HG03575 (cell line): ENCODE measurements around the gene PCBP3.
"Not testable (repeated sequence)": the region's sequence is repeated elsewhere in the genome, so short reads cannot be mapped to it uniquely, and the experiment has no call there.

Source experiments
- ATAC-seq: cut with Tn5 transposase; IDR thresholded peaks from one replicate; pipeline ENCODE4 v1.9.1; 2021; ENCODE audit not compliant: unreplicated experiment, insufficient number of reproducible peaks, low FRiP score; ENCODE audit errors: extremely low read depth

PCBP3 gene

DNA sequence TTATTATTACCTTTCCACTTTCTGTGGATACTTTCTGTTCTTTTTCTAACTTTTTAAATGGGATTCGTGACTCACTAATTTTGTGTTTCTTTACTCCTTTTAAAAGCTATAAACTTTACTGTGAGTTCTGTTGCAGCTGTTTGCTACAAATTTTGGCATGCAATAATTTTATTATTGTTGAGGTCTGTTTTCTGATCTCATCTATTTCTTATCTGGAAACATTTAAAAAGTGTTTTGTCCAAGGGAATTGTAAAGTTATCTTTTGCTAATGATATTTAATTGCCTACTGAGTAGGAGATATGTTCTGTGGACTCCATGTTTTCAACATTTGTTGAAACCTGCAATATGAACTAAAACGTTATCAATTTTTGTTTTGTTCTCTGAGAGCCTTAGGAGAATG is 199.9 kb downstream of the PCBP3 start:
- ATAC-seq, result no peak

DNA sequence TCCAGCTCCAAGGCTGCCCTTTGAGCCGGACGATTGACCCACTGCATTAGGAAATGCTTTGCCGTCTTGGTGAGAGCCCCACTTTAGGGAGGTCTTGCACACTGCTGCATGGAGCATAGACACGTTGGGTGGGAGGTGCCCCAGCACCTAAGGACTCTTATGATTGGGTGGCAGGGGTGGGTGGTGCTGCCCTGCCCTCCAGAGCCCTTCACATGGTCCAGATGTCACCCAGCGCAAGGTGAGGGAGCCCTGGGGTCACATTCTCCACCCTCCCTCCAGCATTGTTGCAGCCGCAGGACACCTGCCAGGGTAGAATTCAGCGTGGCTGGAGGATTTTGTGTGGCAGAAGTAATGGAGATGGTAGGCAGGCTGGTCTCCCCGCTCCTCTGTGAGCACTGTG is 200.7 kb downstream of the PCBP3 start:
- no peak for ATAC-seq

DNA sequence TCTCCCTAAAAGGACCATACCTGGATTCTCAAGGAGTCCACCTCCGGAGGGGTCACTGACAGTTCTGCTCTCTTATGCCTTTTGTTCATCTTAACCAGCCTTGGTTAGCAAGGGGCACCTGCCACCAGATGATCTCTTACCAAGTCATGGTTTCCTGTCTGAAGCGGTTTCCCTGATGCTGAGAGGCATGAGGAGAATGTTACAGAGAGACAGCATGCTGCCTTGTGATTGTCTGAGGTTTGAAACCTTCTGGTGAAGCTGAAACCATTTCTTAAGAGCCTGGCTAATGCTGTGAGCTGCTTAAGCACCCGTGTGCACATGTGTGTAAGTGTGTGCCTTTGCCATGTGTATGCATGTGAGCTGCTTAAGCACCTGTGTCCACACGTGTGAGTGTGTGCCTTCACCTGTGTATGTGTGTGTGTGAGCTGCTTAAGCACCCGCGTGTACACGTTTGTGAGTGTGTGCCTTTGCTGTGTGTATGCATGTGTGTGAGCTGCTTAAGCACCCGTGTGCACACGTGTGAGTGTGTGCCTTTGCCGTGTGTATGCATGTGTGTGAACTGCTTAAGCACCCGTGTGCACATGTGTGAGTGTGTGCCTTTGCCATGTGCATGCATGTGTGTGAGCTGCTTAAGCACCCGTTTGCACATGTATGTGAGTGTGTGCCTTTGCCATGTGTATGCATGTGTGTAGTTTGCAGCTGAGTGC is 201.7 kb downstream of the PCBP3 start:
- ATAC-seq, result no peak

DNA sequence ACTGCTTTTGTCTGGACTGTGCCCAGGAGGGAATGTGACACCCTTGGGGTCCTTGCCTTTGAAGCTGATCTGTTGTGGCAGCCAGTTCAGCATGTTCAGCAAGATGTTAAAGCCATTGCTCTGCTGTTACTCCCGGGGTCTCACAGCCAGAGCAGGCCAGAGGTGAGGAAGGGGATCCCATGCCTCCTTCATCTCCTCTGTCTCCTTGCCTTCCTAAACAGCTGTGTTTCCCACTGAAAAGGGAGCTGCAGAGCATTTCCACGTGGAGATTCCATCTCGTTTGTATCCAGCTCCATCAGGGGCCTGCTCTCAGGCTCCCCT is 202.2 kb downstream of the PCBP3 start:
- no peak for ATAC-seq

DNA sequence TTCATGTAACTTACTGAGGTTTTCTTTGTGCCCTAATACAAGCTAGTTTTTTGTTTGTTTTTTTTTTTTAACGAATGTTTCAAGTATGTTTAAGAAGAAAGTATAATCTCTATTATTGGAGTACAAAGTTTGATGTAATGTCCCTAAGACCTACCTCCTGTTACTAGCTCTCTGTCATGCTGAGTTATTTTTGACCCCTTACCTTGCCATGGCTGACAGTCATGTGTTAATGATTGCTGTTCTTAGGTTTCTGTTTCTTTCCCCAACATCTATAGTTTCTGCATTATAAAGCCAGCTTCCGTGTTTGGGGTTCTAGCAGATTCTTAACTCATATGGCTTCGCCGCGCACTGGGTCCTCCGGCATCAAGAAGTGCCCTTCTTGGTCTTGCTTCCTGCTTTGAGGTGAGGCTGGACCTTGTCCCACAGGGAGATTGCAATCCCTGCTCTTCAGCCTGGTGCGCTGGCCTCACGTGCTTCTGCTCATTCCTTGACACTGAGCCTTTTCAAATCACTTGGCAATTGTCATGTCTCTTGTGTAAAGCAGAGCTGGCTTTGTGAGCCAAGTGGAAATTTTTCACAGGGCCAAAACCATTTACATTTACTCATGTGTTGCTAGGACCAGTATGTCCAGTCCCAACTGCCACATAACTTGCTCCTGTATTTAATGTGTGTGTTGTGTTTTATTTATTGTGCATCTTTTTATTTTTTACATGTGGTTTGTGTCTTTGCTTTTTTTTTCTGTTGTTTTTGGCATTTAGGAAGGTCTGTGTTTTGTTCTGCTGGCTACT is 203.0 kb downstream of the PCBP3 start:
- no peak for ATAC-seq

DNA sequence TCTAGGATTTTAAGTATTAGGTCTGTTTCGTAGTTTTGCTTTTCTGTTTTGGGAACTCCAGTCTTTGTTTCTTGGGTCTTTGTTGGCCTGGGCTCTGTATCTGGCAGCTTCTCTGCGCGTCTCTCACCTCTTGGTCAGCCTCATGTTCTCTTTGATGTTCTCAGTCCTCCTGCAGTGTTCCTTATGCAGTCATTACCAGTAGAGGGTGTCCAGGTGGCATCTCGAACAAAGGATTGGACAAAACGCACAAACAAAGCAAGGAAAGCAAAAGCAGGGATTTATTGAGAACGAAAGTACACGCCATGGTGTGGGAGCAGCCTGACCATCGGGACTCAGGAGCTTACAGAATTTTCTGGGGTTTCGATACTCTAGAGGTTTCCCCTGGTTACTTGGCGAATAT is 204.3 kb downstream of the PCBP3 start:
- no peak for ATAC-seq

DNA sequence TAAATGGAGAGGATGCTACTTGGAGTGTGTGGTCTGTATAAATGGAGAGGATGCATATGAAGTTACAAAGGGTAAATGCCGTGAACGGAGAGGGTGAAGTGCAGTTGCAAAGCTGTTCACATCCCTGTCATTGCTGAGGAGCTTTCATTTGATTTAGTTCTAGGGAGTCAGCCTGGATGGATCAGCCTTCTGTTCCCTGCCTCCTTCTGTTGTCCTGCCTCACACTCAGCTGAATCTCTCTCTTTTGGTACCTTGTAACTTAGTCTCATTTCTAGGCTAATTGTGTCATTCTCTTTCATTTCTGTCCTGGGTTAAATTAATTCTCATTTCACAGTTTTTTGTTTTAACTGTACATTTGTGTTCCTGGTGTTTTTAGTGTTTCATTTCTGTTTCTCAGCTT is 204.8 kb downstream of the PCBP3 start:
- ATAC-seq, result no peak

GRCh38 chr21:45848805-45849204 is 205.3 kb downstream of the PCBP3 start:
- no peak for ATAC-seq

- ATAC-seq, result no peak
Measured at GRCh38 chr21:45849651-45850050, 206.1 kb downstream of the PCBP3 start.

DNA sequence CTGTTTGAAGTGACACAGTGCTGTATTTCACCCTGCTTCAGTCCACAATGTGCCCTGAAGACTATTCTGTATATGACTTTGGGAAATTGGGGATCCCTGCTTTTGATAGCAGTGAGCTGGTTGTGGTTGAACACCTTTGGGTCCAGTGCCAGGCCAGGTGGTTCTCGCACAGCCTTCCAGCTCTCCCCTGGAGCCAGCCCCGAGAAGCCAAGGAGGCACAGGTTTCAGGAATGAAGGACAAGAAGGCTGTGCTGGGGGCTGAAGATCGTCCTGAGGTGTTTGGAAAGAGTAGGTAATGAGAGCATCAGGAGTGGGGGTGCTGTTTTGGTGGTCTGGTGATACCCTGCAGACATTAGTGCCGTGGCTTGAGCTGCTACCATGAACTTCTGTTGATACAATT is 206.7 kb downstream of the PCBP3 start:
- ATAC-seq, result no peak

GRCh38 chr21:45852386-45852785 is 208.9 kb downstream of the PCBP3 start:
- ATAC-seq, result not testable (repeated sequence)

GRCh38 chr21:45852886-45853400 is 209.4 kb downstream of the PCBP3 start:
- ATAC-seq, result no peak

DNA sequence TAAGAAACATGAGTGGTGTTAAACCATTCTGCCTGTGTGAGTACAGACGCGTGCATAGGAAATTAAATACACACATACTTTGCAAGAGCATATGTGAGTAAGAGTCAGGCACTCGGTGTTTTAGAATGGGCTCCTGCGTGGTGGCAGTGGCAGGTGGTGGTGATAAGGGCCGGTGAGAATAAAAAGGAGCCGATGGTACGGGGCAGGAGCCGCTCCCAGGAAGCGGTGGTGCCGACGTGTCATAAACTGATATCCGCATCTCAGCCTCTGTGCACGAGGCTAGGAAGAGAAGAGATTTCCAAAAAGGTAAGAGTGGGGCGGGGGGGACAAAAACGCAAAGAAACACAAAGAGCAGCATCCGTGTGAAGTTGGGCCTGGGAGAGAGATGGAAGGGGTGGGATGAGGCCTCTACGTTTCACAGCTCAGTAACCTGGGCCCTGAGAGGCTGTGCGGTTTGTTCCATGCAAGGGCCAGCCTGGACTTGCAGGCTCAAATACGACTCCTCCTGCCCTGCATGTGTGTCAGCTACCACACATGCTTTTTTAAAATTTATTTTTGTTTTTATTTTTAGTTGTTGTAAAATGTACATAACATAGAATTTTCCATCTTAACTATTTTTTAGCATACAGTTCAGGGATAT is 210.3 kb downstream of the PCBP3 start:
- no peak for ATAC-seq

GRCh38 chr21:45854690-45855247 is 211.2 kb downstream of the PCBP3 start:
- no peak for ATAC-seq

DNA sequence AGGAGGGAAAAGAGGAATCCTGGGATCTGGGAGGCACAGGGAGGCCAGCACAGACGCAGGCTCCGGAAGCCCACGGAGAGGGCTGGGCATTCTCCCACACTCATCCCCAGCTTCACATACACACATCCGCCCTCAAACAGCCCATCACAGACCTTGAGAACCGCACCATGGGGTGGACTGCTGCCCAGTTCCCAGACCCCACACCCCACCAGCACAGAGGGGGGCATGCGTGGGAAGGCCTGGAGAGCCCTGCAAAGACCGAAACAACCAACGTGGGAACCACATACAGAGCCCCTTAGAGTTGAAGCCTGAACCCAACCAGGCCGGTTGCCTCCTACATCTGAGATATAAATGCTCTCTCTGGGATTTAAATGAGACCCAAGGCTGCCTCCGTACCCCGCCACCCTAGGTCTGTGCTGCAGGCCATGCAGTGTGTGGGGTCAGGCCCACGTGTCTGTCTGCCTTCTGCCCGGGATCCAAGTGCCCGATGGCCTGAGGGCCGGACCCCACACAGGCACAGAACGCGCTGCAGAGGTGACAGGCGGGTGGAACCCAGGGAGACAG is 211.8 kb downstream of the PCBP3 start:
- no peak for ATAC-seq

GRCh38 chr21:45856442-45856841 is 212.9 kb downstream of the PCBP3 start:
- ATAC-seq, result no peak

DNA sequence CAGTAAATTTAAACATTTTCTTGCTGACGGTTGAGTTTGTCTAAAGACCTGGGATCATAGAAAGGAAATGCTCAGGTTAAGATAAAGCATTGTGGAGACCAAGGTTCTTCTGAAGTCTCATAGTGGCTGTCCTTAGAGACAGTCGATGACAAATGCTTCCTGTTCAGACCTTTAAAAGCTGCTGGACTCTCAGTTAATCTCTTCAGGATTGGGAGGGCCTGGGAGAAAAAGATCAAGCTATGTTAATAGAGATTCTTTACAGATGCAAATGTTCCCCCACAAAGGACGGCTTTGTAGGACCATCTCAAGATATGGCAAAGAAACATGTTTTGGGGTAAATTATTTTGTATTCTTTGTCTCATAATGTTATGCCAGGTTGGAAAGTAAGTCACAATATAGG is 213.4 kb downstream of the PCBP3 start:
- no peak for ATAC-seq

DNA sequence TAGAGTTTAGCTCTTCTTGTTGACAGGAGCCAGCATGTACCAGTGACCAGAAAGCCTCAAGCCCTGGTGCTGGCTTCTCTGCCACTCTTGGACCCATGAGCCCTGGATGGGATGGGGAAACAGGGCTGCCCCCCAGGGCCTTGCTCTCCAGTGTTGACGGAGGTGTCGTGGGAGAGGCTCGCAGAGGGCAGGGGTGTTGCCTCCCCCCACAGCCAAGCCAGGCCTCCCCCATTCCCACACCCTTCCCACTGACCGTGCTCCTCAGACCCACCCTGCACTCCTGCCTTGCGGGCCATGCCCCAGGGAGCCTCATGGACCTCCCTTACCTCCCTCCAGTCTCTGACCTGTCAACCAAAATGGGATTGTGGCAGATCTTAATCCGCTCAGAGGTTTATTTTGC is 214.2 kb downstream of the PCBP3 start:
- no peak for ATAC-seq

GRCh38 chr21:45858180-45858579 is 214.7 kb downstream of the PCBP3 start:
- ATAC-seq, result no peak
